Lower leg skin (tissue), 4 donors: ENCODE results near the gene DLG2. TPM values are rescaled to one million over a fixed set of nuclear protein-coding genes. Genes with fewer than 3 reads are reported as not detected.

Experiments used
- DNase-seq, 2 donors: peaks; one replicate each; pipeline ENCODE4 v3.0.0-alpha.2; 2019; ENCODE audit warnings: low spot score in 2 of 2
- H3K4me3 ChIP-seq: fragments of 200-600 bp; sonication (generic); 2 replicates; pipeline ENCODE4 v1.5.1; 2017; ENCODE audit warnings: mild to moderate bottlenecking, low read depth; ENCODE audit not compliant: poor library complexity, severe bottlenecking
- POLR2A ChIP-seq, 2 donors: fragments of 450-650 bp; IDR thresholded peaks; one replicate each; pipeline ENCODE4 v1.6.1; 2016 to 2017; ENCODE audit warnings: antibody characterized with exemption in 2 of 2, mild to moderate bottlenecking in 1 of 2, moderate library complexity in 1 of 2
- WGBS, 2 donors: methylation state at CpG; one replicate each; pipeline ENCODE4 v1.1.5; 2018; 5-methylcytosine and 5-hydroxymethylcytosine counted together
- intact Hi-C: fragments of 100-400 bp; cut with DNase I; formaldehyde crosslinking; loops from one replicate; pipeline ENCODE4 v1.15.0; 2023; ENCODE audit warnings: low total_unique reads
- total RNA-seq, 4 donors: library from RNA; depleted of rRNA; stranded (reverse); fragments of >200 nt; gene quantifications; one replicate each; pipeline ENCODE4 v1.1.0, GENCODE V29; 2016
- TF ChIP-seq, protein P1 (sequence below), 3 donors: fragments of 450-650 bp; IDR thresholded peaks; one replicate each; pipeline ENCODE4 v1.5.1; 2016; ENCODE audit warnings: antibody characterized with exemption in 3 of 3, mild to moderate bottlenecking in 3 of 3, moderate library complexity in 2 of 3

The DLG2 gene
- total RNA-seq, 4 donors from 2014 or later: 37.6 to 68.3 (median 46.0) TPM

DNA sequence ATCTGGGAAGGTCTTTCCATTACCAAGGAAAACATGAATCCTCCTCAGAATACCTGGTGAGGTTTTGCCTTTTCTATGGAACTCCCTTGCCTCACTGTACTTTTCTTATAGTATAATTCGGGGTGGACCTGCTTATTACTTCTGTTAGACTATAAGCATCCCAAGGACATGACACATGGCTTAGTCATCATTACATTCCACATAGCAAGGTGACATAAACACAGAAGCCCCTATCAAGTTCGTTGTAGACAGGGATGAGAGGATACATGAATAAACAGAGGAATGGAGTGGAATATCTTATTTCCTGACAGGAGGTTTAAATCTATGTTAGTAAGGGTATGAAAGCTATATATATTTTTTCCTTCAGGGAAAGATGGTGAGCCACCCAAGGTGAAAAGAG lies 1808.8 kb downstream of the DLG2 start:
- intact Hi-C loops: loop anchor here (10.0 kb wide), 1 partner anchor 534 kb away; the partner anchor contains the start of gene CCDC90B
- no peak for DNase-seq
- H3K4me3 ChIP-seq: no peak overlapping the region
- TF ChIP-seq, protein P1, sequence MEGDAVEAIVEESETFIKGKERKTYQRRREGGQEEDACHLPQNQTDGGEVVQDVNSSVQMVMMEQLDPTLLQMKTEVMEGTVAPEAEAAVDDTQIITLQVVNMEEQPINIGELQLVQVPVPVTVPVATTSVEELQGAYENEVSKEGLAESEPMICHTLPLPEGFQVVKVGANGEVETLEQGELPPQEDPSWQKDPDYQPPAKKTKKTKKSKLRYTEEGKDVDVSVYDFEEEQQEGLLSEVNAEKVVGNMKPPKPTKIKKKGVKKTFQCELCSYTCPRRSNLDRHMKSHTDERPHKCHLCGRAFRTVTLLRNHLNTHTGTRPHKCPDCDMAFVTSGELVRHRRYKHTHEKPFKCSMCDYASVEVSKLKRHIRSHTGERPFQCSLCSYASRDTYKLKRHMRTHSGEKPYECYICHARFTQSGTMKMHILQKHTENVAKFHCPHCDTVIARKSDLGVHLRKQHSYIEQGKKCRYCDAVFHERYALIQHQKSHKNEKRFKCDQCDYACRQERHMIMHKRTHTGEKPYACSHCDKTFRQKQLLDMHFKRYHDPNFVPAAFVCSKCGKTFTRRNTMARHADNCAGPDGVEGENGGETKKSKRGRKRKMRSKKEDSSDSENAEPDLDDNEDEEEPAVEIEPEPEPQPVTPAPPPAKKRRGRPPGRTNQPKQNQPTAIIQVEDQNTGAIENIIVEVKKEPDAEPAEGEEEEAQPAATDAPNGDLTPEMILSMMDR (IDR thresholded peaks at IDR 0.05): no peak
- no peak for TF ChIP-seq POLR2A (IDR thresholded peaks at IDR 0.05)
- WGBS, 2 donors: 56% methylated on average over 2 of the region's 2 CpGs

DNA sequence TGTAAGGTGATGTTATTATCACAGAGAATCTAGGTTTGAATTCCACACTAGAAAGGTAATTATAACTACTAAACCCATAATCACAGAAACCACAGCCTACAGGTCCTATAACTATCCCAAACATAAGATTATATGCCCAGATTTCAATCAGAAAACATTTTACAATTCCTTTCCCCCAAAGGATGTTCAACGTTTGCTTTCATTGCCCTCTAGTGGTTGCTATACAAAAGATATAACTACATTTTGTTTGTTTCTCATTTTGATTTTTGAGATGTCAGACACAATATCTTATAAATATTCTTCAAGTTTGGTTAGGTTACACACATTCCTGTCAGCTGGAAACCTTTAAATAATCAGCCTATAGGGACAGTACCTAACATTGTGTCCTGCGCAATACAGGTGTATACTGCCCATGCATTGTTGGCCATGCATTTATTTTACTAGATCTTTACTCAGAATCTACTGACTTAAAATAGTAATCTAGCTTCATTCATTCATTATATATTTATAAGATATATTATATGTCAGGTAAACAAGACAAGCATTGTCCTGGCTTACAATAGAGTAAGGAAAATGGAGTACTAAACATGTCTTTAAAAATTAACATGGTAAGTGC lies 1810.5 kb downstream of the DLG2 start:
- no peak overlapping the region for H3K4me3 ChIP-seq
- 47 to 48% methylated on average over 2 of the region's 2 CpGs for WGBS, 2 donors
- DNase-seq: no peak
- TF ChIP-seq, protein P1 (IDR thresholded peaks at IDR 0.05): no peak
- TF ChIP-seq POLR2A (IDR thresholded peaks at IDR 0.05): no peak
- intact Hi-C loops: loop anchor here (10.0 kb wide), 1 partner anchor 532 kb away; the partner anchor contains the start of gene CCDC90B

DNA sequence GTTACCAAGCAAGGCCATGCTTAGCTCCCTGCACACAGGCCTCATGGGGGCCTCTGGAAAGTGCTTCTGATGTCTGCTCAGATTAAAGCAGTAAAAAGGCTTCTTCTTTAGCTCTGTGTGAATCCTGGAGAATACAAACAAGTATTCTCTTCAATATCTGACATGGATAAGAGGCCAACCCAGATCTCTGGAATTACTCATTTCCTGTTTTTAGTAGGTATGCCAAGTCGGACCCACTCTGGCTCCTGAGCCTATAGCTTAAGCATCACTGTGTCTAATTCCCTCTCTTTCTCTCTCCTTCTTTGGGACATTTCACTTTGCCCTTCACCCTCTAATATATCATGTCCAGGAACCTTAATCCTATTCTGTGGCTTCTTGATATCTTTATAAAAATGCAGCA lies 1811.4 kb downstream of the DLG2 start:
- H3K4me3 ChIP-seq: no peak overlapping the region
- WGBS, 2 donors: 32 to 35% methylated on average over 1 of the region's 1 CpG
- no peak for DNase-seq
- intact Hi-C loops: loop anchor here (10.0 kb wide), 1 partner anchor 531 kb away; the partner anchor contains the start of gene CCDC90B
- TF ChIP-seq, protein P1 (IDR thresholded peaks at IDR 0.05): no peak
- no peak for TF ChIP-seq POLR2A (IDR thresholded peaks at IDR 0.05)

DNA sequence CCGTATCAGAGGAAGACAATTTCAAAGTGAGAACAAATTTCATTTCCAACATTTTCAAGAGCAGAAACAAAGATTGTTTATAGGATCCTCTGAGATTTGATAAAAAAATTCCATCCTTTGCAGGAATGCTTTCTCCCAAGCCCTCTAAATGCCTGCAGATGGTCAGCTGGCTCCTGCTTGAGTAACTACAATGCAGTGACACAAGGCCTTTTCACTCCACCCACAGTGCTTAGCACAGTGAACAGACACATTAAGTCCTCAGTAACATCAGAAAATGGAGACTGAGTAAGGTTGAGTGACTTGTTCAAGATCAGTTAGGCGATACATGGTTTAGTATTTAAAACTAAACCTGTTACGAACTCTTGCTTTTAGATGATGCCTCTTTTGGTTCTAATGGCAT lies 1813.8 kb downstream of the DLG2 start:
- intact Hi-C loops: loop anchor here (10.0 kb wide), 1 partner anchor 528 kb away; the partner anchor contains the start of gene CCDC90B
- DNase-seq: no peak
- TF ChIP-seq, protein P1 (IDR thresholded peaks at IDR 0.05): no peak
- no peak for TF ChIP-seq POLR2A (IDR thresholded peaks at IDR 0.05)
- no peak overlapping the region for H3K4me3 ChIP-seq
- WGBS, 2 donors: 85 to 89% methylated on average over 3 of the region's 3 CpGs

DNA sequence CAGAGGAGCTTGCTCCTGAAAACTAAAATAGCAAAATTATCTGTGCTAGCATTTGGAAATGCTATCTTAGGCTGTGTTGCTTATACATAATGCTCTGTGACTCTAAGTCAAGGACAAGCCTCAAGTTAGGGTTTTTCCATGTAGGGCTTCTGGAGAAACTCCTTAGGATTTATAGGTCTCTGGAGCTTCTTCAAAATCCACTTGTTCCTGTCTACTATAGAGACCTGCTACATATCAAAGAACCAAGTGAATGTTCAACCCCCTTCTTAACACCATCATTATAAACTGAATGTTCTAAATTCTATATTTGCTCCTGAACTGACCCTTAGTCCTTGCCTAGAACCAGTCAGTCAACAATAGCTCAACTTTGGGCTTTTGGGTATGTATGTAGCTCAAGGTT lies 1817.9 kb downstream of the DLG2 start:
- DNase-seq: no peak
- no peak overlapping the region for H3K4me3 ChIP-seq
- intact Hi-C loops: no loop called here
- TF ChIP-seq, protein P1 (IDR thresholded peaks at IDR 0.05): no peak
- TF ChIP-seq POLR2A (IDR thresholded peaks at IDR 0.05): no peak

DNA sequence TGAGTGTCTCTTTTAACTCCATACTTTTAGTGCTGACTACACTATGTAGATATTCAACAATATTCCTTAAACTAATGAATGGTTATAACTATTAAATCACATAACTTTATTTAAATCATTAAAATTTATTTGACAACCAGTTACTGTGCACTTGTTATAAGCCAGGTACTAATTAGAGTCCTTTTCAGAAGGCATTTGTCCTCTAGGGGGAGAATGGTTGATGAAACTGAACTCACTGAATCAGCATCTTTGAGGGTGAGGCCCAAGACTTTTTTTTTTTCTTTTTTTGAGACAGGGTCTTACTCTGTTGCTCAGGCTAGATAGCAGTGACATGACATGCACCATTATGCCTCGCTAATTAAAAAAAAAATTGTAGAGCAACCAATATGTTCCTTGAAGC lies 1825.3 kb downstream of the DLG2 start:
- DNase-seq: no peak
- no peak for TF ChIP-seq POLR2A (IDR thresholded peaks at IDR 0.05)
- TF ChIP-seq, protein P1 (IDR thresholded peaks at IDR 0.05): no peak
- intact Hi-C loops: no loop called here
- 88 to 93% methylated on average over 1 of the region's 1 CpG for WGBS, 2 donors
- H3K4me3 ChIP-seq: no peak overlapping the region
